Measurements from ENCODE around the gene RALGAPA2. TPM values are rescaled to one million over a fixed set of nuclear protein-coding genes. Genes with fewer than 3 reads are reported as not detected.
"Not testable (repeated sequence)": the region's sequence is repeated elsewhere in the genome, so short reads cannot be mapped to it uniquely, and the experiment has no call there.

Gene RALGAPA2
- total RNA-seq, 4 donors from 2014 or later, result 54.3 to 67.6 (median 60.3) TPM

DNA sequence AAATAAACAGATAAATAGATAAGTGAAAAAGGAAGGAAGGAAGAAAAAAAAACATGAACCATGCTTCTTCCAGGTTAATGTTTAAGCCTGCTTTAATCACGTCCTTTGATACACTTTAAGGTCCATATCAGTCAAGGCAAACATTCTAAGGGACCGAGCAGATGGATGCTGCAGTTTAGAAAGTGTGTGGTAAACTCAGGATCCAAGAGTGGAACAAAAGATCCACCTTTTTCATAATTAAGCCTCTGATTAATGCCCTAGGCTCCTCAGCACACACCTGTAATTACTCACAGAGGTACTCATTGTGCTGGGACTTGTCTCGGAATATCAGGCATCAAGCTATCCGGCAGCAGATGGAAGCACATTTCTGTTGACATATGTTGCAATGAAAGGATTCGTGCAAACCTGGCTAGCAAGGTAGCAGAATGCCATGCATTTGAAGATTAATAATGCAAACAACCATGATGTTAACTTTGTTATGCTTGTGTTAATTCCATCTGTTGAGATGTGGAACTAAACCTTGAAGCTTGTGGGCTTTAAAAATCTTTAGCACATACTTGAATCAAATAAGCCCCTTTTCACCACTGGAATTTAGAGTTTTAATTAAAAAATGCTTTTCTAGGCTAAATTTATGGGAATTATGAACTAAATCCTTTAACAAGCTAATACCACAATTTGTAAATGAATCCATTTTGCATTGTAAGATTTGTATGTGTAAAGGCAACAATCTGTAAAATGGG is 163.7 kb downstream of the RALGAPA2 start:
- peak overlapping the region in 1 of 4 donors; percentile 7 for H3K27ac ChIP-seq
- no peaks in the 10 kb centered on the region for H3K9me3 ChIP-seq
- TF ChIP-seq POLR2A (IDR thresholded peaks at IDR 0.05) (no peak), CTCF (IDR thresholded peaks at IDR 0.05) (no peak)
- no peak overlapping the region for H3K4me3 ChIP-seq
- peaks cover 0 to 21% (median 0%) of the 10 kb centered on the region in 3 donors for H3K36me3 ChIP-seq
- no peaks in the 10 kb centered on the region for H3K27me3 ChIP-seq
- DNase-seq, result no peak
- H3K4me1 ChIP-seq, result peaks cover 0 to 31% (median 2%) of the 10 kb centered on the region in 4 donors

GRCh38 chr20:20547876-20548266 is 164.6 kb downstream of the RALGAPA2 start:
- Histone ChIP-seq H3K4me1 (peaks cover 0 to 31% (median 2%) of the 10 kb centered on the region in 4 donors), H3K36me3 (peaks cover 0 to 21% (median 0%) of the 10 kb centered on the region in 3 donors), H3K27me3 (no peaks in the 10 kb centered on the region), H3K4me3 (no peak overlapping the region), H3K27ac (no peak overlapping the region), H3K9me3 (no peaks in the 10 kb centered on the region)
- no peak for DNase-seq
- TF ChIP-seq CTCF (IDR thresholded peaks at IDR 0.05) (no peak), POLR2A (IDR thresholded peaks at IDR 0.05) (no peak)

DNA sequence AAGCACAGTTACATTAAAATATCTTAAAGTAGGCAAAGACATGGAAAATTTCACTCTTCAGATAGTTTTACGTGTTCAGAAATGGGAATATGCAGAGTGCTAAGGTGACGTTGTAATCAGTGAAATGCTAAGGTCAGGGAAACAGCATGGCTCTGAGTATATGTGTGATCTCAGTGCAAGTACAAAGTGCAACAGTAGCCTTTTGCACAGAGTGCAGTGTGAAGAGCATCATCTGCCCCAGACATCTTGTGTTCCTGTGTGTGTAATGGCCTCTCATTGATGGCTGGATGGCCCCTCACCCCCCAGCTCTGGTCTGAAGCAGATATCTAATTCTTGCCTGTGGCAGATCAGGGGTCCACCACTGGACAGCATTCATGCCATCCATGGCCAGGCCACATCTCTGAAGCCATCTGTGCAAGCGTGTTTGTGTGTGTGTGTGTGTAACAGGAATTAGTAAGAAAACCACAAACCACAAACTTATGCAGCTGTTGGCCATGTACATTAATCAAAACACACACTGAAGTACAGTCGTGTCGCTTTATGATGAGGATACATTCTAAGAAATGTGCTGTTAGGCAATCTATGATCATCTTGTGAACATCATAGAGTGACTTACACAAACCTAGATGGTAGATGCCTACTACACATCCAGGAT is 165.1 kb downstream of the RALGAPA2 start:
- DNase-seq, result peak in 1 of 3 donors; percentile 58
- Histone ChIP-seq H3K4me3 (no peak overlapping the region), H3K36me3 (peaks cover 0 to 21% (median 0%) of the 10 kb centered on the region in 3 donors), H3K9me3 (no peaks in the 10 kb centered on the region), H3K4me1 (peaks cover 0 to 31% (median 2%) of the 10 kb centered on the region in 4 donors), H3K27ac (peak overlapping the region in 1 of 4 donors; percentile 26), H3K27me3 (no peaks in the 10 kb centered on the region)
- TF ChIP-seq CTCF (IDR thresholded peaks at IDR 0.05) (no peak), POLR2A (IDR thresholded peaks at IDR 0.05) (no peak)

DNA sequence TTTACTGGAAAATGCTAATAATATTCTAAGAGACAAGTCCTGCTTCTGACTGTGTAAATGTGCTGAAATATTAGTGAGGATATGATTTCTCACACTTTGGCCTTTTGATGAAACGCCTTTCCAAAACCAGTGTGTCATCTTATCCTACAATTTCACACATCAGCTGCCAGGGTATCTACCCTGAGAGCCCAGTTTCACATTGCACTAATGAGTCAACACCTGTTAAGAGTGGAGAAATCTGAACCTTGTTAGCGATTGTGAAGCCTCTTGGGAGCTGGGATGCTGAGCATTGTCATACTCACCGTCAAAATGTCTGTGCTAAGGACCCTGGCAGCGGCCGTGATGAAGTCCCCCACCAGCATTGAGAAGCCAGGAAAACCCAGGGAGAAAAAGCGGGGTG is 166.0 kb downstream of the RALGAPA2 start:
- H3K9me3 ChIP-seq, result no peaks in the 10 kb centered on the region
- H3K27ac ChIP-seq, result no peak overlapping the region
- H3K27me3 ChIP-seq, result no peaks in the 10 kb centered on the region
- no peak for TF ChIP-seq CTCF (IDR thresholded peaks at IDR 0.05)
- no peak for TF ChIP-seq POLR2A (IDR thresholded peaks at IDR 0.05)
- no peak overlapping the region for H3K4me3 ChIP-seq
- DNase-seq, result no peak
- H3K36me3 ChIP-seq, result peaks cover 0 to 21% (median 0%) of the 10 kb centered on the region in 3 donors
- H3K4me1 ChIP-seq, result peaks cover 0 to 24% (median 2%) of the 10 kb centered on the region in 4 donors

DNA sequence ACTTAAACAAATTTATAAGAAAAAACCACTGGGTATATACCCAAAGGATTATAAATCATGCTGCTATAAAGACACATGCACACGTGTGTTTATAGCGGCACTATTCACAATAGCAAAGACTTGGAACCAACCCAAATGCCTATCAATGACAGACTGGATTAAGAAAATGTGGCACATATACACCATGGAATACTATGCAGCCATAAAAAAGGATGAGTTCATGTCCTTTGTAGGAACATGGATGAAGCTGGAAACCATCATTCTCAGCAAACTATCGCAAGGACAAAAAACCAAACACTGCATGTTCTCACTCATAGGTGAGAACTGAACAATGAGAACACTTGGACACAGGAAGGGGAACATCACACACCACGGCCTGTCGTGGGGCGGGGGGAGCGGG is 169.1 kb downstream of the RALGAPA2 start:
- H3K36me3 ChIP-seq, result peaks cover 0 to 21% (median 0%) of the 10 kb centered on the region in 3 donors

More for the DNA sequence above, 169.1 kb downstream of the RALGAPA2 start:
- DNase-seq, H3K9me3 ChIP-seq, H3K27me3 ChIP-seq, H3K27ac ChIP-seq, H3K4me3 ChIP-seq, H3K4me1 ChIP-seq: not testable (repeated sequence)

All from Peyer's patch (tissue), 4 donors.